ENCODE results near the gene REN. TPM values are rescaled to one million over a fixed set of nuclear protein-coding genes. Genes with fewer than 3 reads are reported as not detected.

The REN gene
- polyA plus RNA-seq, 1 experiment = 0.99 TPM

- DNase-seq (ENCODE audit: low read depth) = no peak
- ChIA-PET CTCF (interaction anchor here (0.9 to 6.6 kb wide), 2 partner anchors 13 to 67 kb away, joined by 3 to 59 read pairs; no protein-coding TSS in a partner anchor), POLR2A (no interaction called here)
- Histone ChIP-seq H3K4me3 (ENCODE audit: low read depth, low read length) (no peak overlapping the region), H3K36me3 (ENCODE audit: control insufficient read depth, insufficient read depth, low read length) (peaks cover 4% of the 10 kb centered on the region; the same call in 1 of the 2 replicates), H3K27me3 (ENCODE audit: control insufficient read depth, insufficient read depth, low read length) (no peaks in the 10 kb centered on the region)
- no peak for TF ChIP-seq CTCF (IDR thresholded peaks at IDR 0.05; ENCODE audit: insufficient read depth, low read depth, low read length)
These were observed 23.8 kb downstream of the REN start for GRCh38 chr1:204142032-204142974.

DNA sequence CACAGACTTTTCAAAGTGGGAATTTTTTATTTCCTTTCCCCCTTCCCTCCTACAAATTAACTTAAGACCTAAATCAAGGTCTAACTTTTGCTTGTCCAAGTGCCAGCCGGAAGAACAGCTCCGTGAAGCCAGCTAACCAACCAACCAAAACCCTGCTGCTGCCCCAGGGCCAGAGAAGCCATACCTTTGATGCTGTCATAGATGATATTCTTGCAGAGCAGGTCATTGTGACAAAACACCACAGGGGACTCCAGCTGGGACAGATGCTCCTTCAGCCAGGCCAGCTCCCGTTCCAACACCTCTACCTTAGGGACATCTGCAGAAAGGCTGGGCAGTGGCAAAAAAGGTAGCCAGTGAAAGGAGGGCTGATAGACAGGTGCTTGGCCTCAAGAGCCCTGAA lies 25.0 kb downstream of the REN start:
- Histone ChIP-seq H3K27me3 (ENCODE audit: control insufficient read depth, insufficient read depth, low read length) (no peaks in the 10 kb centered on the region), H3K36me3 (ENCODE audit: control insufficient read depth, insufficient read depth, low read length) (peaks cover 5% of the 10 kb centered on the region), H3K4me3 (ENCODE audit: low read depth, low read length) (no peak overlapping the region)
- ChIA-PET CTCF (interaction anchor here (0.6 to 6.6 kb wide), 2 partner anchors 12 to 270 kb away, joined by 3 to 59 read pairs; no protein-coding TSS in a partner anchor), POLR2A (no interaction called here)
- DNase-seq (ENCODE audit: low read depth) = no peak
- no peak for TF ChIP-seq CTCF (IDR thresholded peaks at IDR 0.05; ENCODE audit: insufficient read depth, low read depth, low read length)

- no peak for DNase-seq (ENCODE audit: low read depth)
- POLR2A ChIA-PET = no interaction called here
- CTCF ChIA-PET = interaction anchor here (1.4 to 6.6 kb wide), 4 partner anchors 10 to 267 kb away, joined by 4 to 59 read pairs (median 8); no protein-coding TSS in a partner anchor
- no peak for TF ChIP-seq CTCF (IDR thresholded peaks at IDR 0.05; ENCODE audit: insufficient read depth, low read depth, low read length)
- H3K36me3 ChIP-seq (ENCODE audit: control insufficient read depth, insufficient read depth, low read length) = peaks cover 3% of the 10 kb centered on the region; the same call in 1 of the 2 replicates
- H3K27me3 ChIP-seq (ENCODE audit: control insufficient read depth, insufficient read depth, low read length) = no peaks in the 10 kb centered on the region
- no peak overlapping the region for H3K4me3 ChIP-seq (ENCODE audit: low read depth, low read length)
These were observed 26.2 kb downstream of the REN start for GRCh38 chr1:204139952-204140351.

GRCh38 chr1:204139088-204139487 lies 27.0 kb downstream of the REN start:
- Histone ChIP-seq H3K4me3 (ENCODE audit: low read depth, low read length) (no peak overlapping the region), H3K36me3 (ENCODE audit: control insufficient read depth, insufficient read depth, low read length) (peaks cover 3% of the 10 kb centered on the region; the same call in 1 of the 2 replicates), H3K27me3 (ENCODE audit: control insufficient read depth, insufficient read depth, low read length) (no peaks in the 10 kb centered on the region)
- no peak for TF ChIP-seq CTCF (IDR thresholded peaks at IDR 0.05; ENCODE audit: insufficient read depth, low read depth, low read length)
- ChIA-PET POLR2A (no interaction called here), CTCF (interaction anchor here (0.9 to 6.6 kb wide), 5 partner anchors 10 to 268 kb away, joined by 4 to 59 read pairs (median 6); no protein-coding TSS in a partner anchor)
- DNase-seq (ENCODE audit: low read depth) = no peak

GRCh38 chr1:204136814-204137213 lies 29.3 kb downstream of the REN start:
- ChIA-PET CTCF (interaction anchor here (0.8 to 6.6 kb wide), 3 partner anchors 8 to 266 kb away, joined by 3 to 59 read pairs (median 6); no protein-coding TSS in a partner anchor), POLR2A (no interaction called here)

More at GRCh38 chr1:204136814-204137213, 29.3 kb downstream of the REN start:
- no peak for DNase-seq (ENCODE audit: low read depth)
- H3K36me3 ChIP-seq (ENCODE audit: control insufficient read depth, insufficient read depth, low read length) = peaks cover 5% of the 10 kb centered on the region
- H3K27me3 ChIP-seq (ENCODE audit: control insufficient read depth, insufficient read depth, low read length) = no peaks in the 10 kb centered on the region
- TF ChIP-seq CTCF (IDR thresholded peaks at IDR 0.05; ENCODE audit: insufficient read depth, low read depth, low read length) = no peak
- no peak overlapping the region for H3K4me3 ChIP-seq (ENCODE audit: low read depth, low read length)

All from BJ (cell line).